BLaER1 treated with 17β-estradiol and CSF1 and Interleukin-3, amounts not matched to agents 10 nM and 100 nM (cell line): Measurements from ENCODE around the gene ABCB4.

ENCODE experiments used
- H3K27ac ChIP-seq, 11 experiments: shearing (Covaris generic); formaldehyde crosslinking; 2 replicates each; pipeline ENCODE4 v1.8.1; 2022
- H3K27me3 ChIP-seq, 11 experiments: shearing (Covaris generic); formaldehyde crosslinking; 2 replicates each; pipeline ENCODE4 v1.8.1; 2022
- H3K36me3 ChIP-seq, 11 experiments: shearing (Covaris generic); formaldehyde crosslinking; 2 replicates each; pipeline ENCODE4 v1.8.1; 2022
- H3K4me1 ChIP-seq, 10 experiments: shearing (Covaris generic); formaldehyde crosslinking; 2 replicates each; pipeline ENCODE4 v1.8.1; 2022
- H3K4me2 ChIP-seq, 11 experiments: shearing (Covaris generic); formaldehyde crosslinking; 2 replicates each; pipeline ENCODE4 v1.8.1; 2022
- H3K4me3 ChIP-seq, 10 experiments: shearing (Covaris generic); formaldehyde crosslinking; 2 replicates each; pipeline ENCODE4 v1.8.1; 2022
- H3K9ac ChIP-seq, 11 experiments: shearing (Covaris generic); formaldehyde crosslinking; 2 replicates each; pipeline ENCODE4 v1.8.1; 2022
- H3K9me3 ChIP-seq, 11 experiments: shearing (Covaris generic); formaldehyde crosslinking; replicated peaks in 1 of 11; 2 replicates each; pipeline ENCODE4 v1.8.1; 2022
- H4K20me1 ChIP-seq, 11 experiments: shearing (Covaris generic); formaldehyde crosslinking; 2 replicates each; pipeline ENCODE4 v1.8.1; 2022
- Cebpa-rat ChIP-seq, 11 experiments: shearing (Covaris generic); IDR thresholded peaks; 2 replicates each; pipeline ENCODE4 v1.8.1; 2022

Gene ABCB4

DNA sequence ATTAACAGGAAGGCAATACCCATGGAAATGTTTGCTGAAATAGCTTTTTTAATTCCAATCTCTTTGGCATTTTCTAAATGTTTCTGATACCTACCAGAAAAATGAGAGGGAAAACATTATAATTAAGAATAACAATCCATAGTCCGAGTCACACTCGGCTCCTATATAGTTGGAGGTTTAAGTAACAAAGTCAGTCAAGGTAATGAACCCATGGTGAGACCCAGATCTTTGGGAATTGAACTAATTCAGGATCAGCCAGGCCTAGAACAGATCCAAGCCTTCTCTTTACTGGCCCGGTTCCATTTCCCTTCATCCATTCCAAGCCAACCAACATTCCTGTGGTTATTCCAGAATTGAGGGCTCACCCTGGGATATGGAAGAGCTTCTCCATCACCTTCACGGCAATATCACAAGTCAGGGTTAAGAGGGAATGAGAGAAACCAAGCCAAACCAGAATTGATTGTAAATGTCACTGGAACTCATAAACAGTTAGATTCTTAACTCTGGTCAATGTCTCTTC is 28.3 kb downstream of the ABCB4 start:
- Histone ChIP-seq H3K9me3 (no peaks in the 10 kb centered on the region), H3K27me3 (no peaks in the 10 kb centered on the region), H3K27ac (no peak overlapping the region), H3K9ac (no peak overlapping the region), H4K20me1 (no peaks in the 10 kb centered on the region), H3K4me1 (peaks cover 0 to 22% (median 5%) of the 10 kb centered on the region in 10 experiments; a peak in 7 of 20 replicates), H3K4me3 (no peak overlapping the region), H3K36me3 (peaks cover 8 to 84% (median 48%) of the 10 kb centered on the region in 11 experiments; a peak in 21 of 22 replicates), H3K4me2 (no peak overlapping the region)
- TF ChIP-seq Cebpa-rat (IDR thresholded peaks at IDR 0.05) = no peak

- Histone ChIP-seq H3K27me3 (no peaks in the 10 kb centered on the region), H3K27ac (no peak overlapping the region), H3K4me3 (no peak overlapping the region), H3K4me1 (peaks cover 0 to 22% (median 5%) of the 10 kb centered on the region in 10 experiments; a peak in 7 of 20 replicates), H3K36me3 (peaks cover 0 to 72% (median 40%) of the 10 kb centered on the region in 11 experiments; a peak in 20 of 22 replicates), H3K9ac (no peak overlapping the region), H4K20me1 (no peaks in the 10 kb centered on the region), H3K4me2 (peak overlapping the region in 1 of 11 experiments; percentile 30; a peak in 1 of 22 replicates), H3K9me3 (no peaks in the 10 kb centered on the region)
- TF ChIP-seq Cebpa-rat (IDR thresholded peaks at IDR 0.05) = no peak
Observed at GRCh38 chr7:87445897-87446296, 29.6 kb downstream of the ABCB4 start.

DNA sequence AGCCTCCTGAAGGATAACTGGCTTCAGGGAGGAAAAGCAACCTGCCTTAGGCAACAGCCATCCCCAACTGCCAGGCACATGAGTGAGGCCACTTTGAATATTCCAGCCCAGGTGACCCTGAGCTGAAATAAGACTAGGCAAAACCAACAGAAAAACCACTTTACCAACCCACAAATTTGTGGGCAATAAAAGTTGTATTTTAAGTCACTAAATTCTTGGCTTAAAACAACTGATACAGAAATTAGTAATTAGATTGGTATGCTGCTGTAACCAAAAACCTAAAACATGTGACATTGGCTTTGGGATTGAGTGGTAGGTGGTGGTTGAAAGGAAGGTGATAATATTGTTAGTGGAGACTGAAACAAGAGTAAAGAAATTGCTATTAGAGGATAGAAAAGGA is 39.9 kb downstream of the ABCB4 start:
- H3K4me1 ChIP-seq = no peaks in the 10 kb centered on the region
- TF ChIP-seq Cebpa-rat (IDR thresholded peaks at IDR 0.05) = no peak
- no peaks in the 10 kb centered on the region for H3K9me3 ChIP-seq
- no peak overlapping the region for H3K27ac ChIP-seq
- no peak overlapping the region for H3K9ac ChIP-seq
- H4K20me1 ChIP-seq = no peaks in the 10 kb centered on the region
- H3K4me2 ChIP-seq = no peak overlapping the region
- H3K27me3 ChIP-seq = no peaks in the 10 kb centered on the region
- H3K36me3 ChIP-seq = peaks cover 26 to 96% (median 78%) of the 10 kb centered on the region in 11 experiments; a peak in 20 of 22 replicates
- no peak overlapping the region for H3K4me3 ChIP-seq

- H3K9me3 ChIP-seq = no peaks in the 10 kb centered on the region
- TF ChIP-seq Cebpa-rat (IDR thresholded peaks at IDR 0.05) = no peak
- H3K4me3 ChIP-seq = no peak overlapping the region
- H3K4me1 ChIP-seq = peaks cover 0 to 1% (median 0%) of the 10 kb centered on the region in 10 experiments; a peak in 1 of 20 replicates
- H3K36me3 ChIP-seq = peaks cover 10 to 93% (median 70%) of the 10 kb centered on the region in 11 experiments; a peak in 21 of 22 replicates
- no peak overlapping the region for H3K4me2 ChIP-seq
- no peaks in the 10 kb centered on the region for H3K27me3 ChIP-seq
- H3K9ac ChIP-seq = no peak overlapping the region
- no peak overlapping the region for H3K27ac ChIP-seq
- no peaks in the 10 kb centered on the region for H4K20me1 ChIP-seq
Observed at GRCh38 chr7:87432536-87432935, 42.9 kb downstream of the ABCB4 start.

GRCh38 chr7:87427288-87427687 is 48.2 kb downstream of the ABCB4 start:
- no peak for TF ChIP-seq Cebpa-rat (IDR thresholded peaks at IDR 0.05)
- no peak overlapping the region for H3K4me3 ChIP-seq

DNA sequence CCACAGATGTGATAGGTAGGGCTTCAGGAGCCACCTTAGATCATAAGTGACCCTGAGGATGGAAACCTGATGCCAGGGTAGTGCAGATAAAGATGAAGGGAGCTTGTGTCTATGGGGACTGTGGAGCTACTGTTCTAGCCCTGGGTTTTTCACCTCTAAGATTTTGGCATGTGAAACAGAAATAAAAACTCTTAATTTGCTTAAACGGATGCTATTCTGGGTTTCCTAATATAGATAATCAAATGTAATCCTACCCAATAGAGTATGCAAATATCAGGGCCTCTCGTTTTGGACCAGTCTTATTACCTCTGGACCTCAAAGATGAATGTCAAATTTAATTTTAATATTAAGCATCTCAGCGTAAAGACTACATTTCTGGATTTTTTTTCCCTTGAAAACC is 49.3 kb downstream of the ABCB4 start:
- no peak overlapping the region for H3K4me3 ChIP-seq
- peak overlapping the region in 1 of 11 experiments; percentile 51; a peak in 1 of 22 replicates for H3K4me2 ChIP-seq
- TF ChIP-seq Cebpa-rat (IDR thresholded peaks at IDR 0.05) = no peak

More at GRCh38 chr7:87427288-87427687, 48.2 kb downstream of the ABCB4 start:
- H3K4me2 ChIP-seq = peak overlapping the region in 2 of 11 experiments; percentile 46 to 51; a peak in 4 of 22 replicates
- peaks cover 0 to 18% (median 0%) of the 10 kb centered on the region in 10 experiments; a peak in 4 of 20 replicates for H3K4me1 ChIP-seq
- H3K36me3 ChIP-seq = peaks cover 15 to 97% (median 73%) of the 10 kb centered on the region in 11 experiments; a peak in 21 of 22 replicates
- no peaks in the 10 kb centered on the region for H3K27me3 ChIP-seq
- 0 out of 22 replicates have a peak overlapping the region, but pooled peaks of 1 of the 11 experiments have one; percentile 23 for H3K27ac ChIP-seq
- no peaks in the 10 kb centered on the region; a peak in 1 of 22 replicates for H4K20me1 ChIP-seq
- H3K9me3 ChIP-seq = no peaks in the 10 kb centered on the region
- no peak overlapping the region for H3K9ac ChIP-seq

DNA sequence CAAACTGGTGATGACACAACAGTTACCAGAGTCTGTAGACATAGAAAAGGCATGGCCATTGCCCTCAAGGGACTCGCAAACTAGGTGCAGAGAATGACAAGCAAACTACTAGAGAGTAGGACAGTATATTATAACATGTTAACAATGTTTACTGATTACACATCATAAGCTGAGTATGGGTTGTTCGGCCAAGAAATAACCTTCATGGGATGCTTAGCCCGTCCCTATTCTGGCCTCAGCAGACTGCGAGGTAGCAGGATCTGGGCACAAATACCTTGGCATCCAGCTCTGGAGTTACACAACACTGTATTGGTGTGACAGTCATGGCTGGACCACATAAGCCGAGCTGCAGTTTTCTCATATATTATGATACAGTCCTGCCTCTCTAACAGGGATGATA is 51.4 kb downstream of the ABCB4 start:
- Histone ChIP-seq H3K4me3 (no peak overlapping the region), H3K27me3 (no peaks in the 10 kb centered on the region), H3K9ac (no peak overlapping the region), H3K4me1 (peaks cover 0 to 18% (median 0%) of the 10 kb centered on the region in 10 experiments; a peak in 5 of 20 replicates), H3K4me2 (no peak overlapping the region), H3K9me3 (no peaks in the 10 kb centered on the region), H3K36me3 (peaks cover 7 to 94% (median 64%) of the 10 kb centered on the region in 11 experiments; a peak in 18 of 22 replicates), H4K20me1 (no peaks in the 10 kb centered on the region; a peak in 1 of 22 replicates), H3K27ac (no peak overlapping the region)
- TF ChIP-seq Cebpa-rat (IDR thresholded peaks at IDR 0.05) = no peak

More for the DNA sequence above, 49.3 kb downstream of the ABCB4 start:
- Histone ChIP-seq H3K27me3 (no peaks in the 10 kb centered on the region), H3K4me1 (peaks cover 0 to 18% (median 0%) of the 10 kb centered on the region in 10 experiments; a peak in 4 of 20 replicates), H3K9me3 (no peaks in the 10 kb centered on the region), H3K36me3 (peaks cover 15 to 97% (median 63%) of the 10 kb centered on the region in 11 experiments; a peak in 21 of 22 replicates), H3K27ac (no peak overlapping the region), H3K9ac (no peak overlapping the region), H4K20me1 (no peaks in the 10 kb centered on the region; a peak in 1 of 22 replicates)

GRCh38 chr7:87420173-87420572 is 55.3 kb downstream of the ABCB4 start:
- no peak overlapping the region for H3K4me3 ChIP-seq
- peaks cover 0 to 14% (median 0%) of the 10 kb centered on the region in 10 experiments; a peak in 5 of 20 replicates for H3K4me1 ChIP-seq
- no peak for TF ChIP-seq Cebpa-rat (IDR thresholded peaks at IDR 0.05)
- H3K27ac ChIP-seq = no peak overlapping the region
- no peaks in the 10 kb centered on the region for H3K9me3 ChIP-seq
- H3K9ac ChIP-seq = no peak overlapping the region
- H4K20me1 ChIP-seq = no peaks in the 10 kb centered on the region; a peak in 1 of 22 replicates
- peaks cover 7 to 57% (median 35%) of the 10 kb centered on the region in 11 experiments; a peak in 18 of 22 replicates for H3K36me3 ChIP-seq
- no peak overlapping the region for H3K4me2 ChIP-seq
- no peaks in the 10 kb centered on the region for H3K27me3 ChIP-seq

DNA sequence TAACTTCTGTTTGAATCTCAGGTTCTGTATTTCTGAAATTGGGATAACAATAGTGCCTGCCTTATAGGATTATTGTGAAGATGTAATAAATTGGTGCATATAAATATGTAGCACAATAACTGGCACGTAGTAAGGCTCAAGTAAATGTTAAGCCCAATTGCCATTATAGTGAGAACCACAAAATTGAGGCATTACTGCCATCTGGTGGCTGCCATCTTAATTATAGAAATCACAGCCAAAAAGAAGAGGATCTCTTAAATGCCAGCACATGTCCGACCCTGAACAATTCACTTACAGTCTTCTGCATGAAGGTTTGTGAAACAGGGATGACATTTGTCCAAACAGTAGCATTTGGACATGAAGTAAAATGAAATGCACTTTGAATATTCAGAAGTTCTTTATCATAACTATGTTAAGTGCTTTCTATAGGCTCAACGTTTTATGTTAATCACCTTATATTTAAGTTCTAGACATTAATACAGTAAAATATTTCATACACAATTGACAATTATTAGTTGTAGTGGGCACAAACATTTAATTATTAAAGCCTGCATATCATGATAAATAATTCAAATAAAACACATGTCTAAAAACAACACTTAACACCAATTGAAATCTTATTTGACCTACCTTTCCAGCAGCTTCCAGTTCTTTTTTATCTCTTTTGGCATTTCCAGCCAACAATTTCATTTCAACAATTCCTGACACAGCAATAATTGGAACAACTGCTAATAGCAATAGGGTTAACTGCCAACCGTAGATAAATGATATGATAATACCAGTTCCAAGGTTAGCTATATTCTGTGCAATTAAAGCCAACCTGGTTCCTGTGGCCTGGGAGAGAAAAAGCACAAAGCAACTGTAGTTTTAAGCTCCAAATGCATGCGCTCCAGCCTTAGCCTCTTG is 58.5 kb downstream of the ABCB4 start:
- Histone ChIP-seq H4K20me1 (no peaks in the 10 kb centered on the region), H3K4me1 (peaks cover 0 to 14% (median 0%) of the 10 kb centered on the region in 10 experiments; a peak in 5 of 20 replicates), H3K4me3 (no peak overlapping the region), H3K9ac (no peak overlapping the region), H3K36me3 (peaks cover 0 to 25% (median 11%) of the 10 kb centered on the region in 11 experiments; a peak in 13 of 22 replicates), H3K9me3 (no peaks in the 10 kb centered on the region), H3K27me3 (no peaks in the 10 kb centered on the region), H3K27ac (no peak overlapping the region), H3K4me2 (no peak overlapping the region)
- no peak for TF ChIP-seq Cebpa-rat (IDR thresholded peaks at IDR 0.05)
